ENCODE results near the gene ZIC5.

DNA sequence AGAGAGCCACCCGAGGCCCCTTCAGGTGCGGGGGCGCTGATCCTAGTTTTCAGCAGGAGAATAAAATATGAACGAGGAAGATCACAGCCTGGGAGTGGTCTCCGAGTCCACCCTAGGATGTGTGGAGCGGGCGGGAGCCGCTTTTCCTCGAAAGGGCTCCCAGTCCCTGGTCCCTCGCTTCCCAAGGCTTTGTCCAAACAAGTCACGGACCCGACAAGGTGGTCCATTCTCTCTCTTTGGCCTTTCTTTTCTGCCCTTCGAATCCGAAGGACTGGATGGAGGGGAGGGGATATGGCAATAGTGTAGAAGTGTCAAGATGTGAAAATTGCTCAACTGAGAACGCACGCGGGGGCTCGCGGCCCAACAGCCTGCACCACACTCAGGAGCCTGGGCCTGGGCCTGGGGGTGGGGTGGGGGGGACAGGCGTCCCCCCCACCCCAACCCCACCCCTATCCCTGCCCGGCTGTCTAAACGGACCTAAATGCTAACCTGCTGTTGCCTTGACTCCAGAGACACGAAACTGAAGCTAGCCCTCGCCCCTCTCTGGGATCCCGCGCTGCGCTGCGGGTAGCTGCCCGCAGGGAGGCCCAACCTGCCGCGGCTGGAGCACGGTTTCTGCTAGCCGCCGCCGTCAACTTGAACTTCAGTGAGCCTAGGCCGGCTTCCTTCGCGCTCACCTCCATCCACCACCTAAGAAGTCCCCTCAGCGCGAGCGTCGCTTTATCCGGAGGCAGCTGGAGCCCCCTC lies 17.1 kb upstream of the ZIC5 start:
- TF ChIP-seq, protein P1, sequence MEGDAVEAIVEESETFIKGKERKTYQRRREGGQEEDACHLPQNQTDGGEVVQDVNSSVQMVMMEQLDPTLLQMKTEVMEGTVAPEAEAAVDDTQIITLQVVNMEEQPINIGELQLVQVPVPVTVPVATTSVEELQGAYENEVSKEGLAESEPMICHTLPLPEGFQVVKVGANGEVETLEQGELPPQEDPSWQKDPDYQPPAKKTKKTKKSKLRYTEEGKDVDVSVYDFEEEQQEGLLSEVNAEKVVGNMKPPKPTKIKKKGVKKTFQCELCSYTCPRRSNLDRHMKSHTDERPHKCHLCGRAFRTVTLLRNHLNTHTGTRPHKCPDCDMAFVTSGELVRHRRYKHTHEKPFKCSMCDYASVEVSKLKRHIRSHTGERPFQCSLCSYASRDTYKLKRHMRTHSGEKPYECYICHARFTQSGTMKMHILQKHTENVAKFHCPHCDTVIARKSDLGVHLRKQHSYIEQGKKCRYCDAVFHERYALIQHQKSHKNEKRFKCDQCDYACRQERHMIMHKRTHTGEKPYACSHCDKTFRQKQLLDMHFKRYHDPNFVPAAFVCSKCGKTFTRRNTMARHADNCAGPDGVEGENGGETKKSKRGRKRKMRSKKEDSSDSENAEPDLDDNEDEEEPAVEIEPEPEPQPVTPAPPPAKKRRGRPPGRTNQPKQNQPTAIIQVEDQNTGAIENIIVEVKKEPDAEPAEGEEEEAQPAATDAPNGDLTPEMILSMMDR (IDR thresholded peaks at IDR 0.05) = no peak
- TF ChIP-seq POLR2A (IDR thresholded peaks at IDR 0.05) = no peak

Data from body of pancreas (tissue), 4 donors.